Measurements from ENCODE around the gene PDE6D.
"Not testable (repeated sequence)": the region's sequence is repeated elsewhere in the genome, so short reads cannot be mapped to it uniquely, and the experiment has no call there.

Gene PDE6D

DNA sequence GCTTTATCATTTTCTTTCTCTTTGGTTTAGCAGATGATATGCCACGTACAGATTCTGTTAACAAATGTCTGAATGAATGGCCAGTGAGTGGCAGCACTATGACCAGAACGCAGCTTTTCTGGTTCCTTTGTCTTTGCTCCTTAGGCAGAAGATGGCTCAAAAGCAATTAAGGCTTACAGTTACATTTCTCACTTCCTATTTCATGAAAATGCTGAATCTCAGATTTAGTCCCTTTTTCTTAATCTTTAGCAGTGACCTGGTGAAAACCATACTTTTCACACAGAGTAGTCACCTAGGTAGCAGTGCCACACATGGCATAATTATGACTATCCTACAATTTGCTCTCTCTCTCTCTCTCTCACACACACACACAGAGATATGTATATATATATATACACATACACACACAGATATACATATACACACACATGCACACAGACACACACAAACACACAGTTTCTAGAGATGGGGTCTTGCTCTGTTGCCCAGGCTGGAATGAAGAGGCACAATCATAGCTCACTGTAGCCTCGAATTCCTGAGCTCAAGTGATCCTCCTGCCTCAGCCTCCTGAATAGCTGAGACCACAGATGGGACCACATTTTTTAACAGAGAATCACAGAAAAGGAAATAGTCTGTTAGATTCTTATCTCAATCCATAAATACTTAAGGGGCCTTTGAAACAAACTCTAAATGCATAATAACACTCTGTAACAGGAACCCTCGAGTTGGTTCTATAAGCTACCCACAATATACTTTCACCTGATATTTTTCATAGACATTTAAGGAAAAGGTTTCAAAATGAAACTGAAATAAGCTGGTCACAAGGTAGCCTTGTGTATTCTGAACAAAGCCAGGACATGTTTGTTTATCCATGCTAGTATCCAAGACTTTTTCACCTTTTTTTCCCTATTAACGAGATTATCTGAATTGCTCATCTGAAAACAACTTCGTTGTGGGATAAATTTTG, 11.6 kb downstream of the PDE6D start:
- DNase-seq, result no peak

DNA sequence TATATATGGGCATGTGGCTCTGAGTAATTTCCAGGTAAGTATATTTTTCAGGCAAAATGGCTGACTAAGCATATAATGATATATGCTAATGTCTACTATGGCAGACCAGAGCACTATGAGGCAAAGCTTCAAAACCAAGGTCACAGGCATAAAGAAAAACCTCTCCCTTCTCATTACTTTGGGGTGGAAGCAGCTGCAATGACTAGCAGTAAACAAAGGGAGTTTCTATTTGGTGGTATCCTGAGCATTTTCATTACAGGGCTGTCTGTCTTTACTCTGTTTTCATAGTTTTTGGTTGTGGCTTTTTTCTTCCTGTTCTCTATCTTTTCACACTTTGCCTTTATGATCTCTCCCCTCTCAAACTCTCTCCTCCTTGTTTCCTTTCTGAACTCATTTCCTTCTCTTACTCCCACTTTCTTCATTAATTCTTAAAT, 15.6 kb downstream of the PDE6D start:
- DNase-seq, result no peak

DNA sequence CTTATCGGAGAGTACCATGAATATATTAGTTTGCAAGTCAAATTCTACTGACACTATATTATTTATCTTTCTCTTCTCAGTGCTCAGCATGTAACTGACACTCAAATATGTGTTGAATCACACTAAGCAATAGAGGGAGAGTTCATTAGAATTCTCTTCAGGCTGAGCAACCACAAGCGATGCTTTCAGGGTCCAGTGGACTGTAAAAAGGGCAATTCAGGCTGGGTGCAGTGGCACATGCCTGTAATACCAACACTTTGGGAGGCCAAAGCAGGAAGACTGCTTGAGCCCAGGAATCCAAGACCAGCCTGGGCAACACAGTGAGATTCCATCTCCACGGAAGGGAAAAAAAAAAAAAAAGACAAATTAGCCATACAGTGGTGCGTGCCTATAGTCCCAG, 16.3 kb downstream of the PDE6D start:
- no peak for DNase-seq

DNA sequence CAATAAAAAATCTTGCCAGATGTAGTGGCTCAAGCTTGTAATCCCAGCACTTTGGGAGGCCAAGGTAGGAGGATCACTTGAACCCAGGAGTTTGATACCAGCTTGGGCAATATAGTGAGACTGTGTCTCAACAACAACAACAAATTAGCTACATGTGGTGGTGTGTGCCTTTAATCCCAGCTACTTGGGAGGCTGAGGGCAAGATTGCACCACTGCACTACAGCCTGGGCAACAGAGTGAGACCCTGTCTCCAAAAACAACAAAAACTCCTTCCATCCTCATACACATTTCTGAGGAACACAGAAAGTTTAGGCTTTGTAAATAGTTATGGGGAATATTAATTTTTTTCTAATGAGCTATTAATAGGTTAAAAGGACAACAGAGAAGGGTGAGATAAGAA, 17.0 kb downstream of the PDE6D start:
- DNase-seq, result no peak

DNA sequence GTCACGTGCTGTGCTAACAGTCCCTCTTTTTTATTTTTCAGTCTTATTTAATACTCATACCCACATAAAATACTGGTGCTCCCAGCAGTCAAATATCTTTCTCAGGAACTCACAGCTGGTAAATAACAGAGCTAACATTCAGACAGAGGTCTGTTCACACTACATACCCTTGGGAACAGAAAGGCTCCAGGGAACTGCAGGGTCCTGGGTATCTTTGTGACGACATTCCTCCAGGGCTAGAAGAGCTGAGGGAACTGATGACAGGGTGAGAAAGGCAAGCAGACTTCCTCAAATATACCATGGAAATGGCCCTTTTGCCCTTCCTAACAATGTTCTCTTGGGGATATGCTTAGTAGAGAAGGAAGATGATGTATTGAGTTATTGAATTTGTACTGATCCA, 19.3 kb downstream of the PDE6D start:
- DNase-seq, result no peak

DNA sequence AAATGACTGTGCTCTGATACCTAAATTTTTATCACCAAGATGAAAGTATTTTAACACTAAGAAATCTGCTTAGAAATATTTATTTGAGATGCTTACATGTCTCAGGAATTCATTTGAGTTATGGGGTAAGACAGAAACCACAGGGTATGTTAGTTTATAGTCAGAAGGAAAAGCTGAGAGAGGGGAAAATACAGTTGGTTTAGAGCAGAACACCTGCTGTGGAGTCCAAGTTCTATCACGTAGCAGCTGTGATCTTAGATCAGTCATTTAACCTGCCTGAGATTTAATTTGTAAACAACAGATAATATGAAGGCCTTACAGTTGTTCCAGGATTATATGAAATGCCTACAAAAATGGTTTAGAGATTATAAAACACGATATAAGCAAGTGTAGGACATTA, 29.0 kb downstream of the PDE6D start:
- no peak for DNase-seq

DNA sequence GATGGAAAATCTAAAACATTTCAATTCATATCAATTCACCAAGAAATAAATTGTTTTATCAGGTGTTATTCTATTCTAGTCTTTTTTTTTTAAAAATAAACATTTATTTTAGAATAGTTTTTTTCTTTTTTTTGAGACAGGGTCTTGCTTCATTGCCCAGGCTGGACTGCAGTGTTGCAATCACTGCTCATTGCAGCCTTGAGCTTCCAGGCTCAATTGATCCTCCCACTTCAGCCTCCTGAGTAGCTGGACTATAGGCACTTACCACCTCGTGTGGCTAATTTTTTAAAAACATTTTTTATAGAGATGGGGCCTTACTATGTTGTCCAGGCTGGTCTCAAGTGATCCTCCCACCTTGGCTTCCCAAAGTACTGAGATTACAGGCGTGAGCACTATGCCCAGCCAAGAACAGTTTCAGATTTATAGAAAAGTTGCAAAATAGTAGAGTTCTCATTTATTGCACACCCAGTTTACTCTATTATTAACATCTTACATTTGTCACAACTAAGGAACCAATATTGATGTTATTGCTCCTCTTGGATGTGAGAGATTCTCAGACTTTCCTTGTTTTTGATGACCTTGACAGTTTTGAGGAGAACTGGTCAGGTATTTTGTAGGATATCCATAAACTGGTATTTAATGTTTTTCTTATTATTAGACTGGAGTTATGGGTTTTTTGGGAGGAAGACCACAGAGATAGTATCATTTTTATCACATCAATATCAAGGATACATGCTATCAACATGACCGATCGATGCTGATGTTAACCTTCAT, 29.9 kb downstream of the PDE6D start:
- no peak for DNase-seq

DNA sequence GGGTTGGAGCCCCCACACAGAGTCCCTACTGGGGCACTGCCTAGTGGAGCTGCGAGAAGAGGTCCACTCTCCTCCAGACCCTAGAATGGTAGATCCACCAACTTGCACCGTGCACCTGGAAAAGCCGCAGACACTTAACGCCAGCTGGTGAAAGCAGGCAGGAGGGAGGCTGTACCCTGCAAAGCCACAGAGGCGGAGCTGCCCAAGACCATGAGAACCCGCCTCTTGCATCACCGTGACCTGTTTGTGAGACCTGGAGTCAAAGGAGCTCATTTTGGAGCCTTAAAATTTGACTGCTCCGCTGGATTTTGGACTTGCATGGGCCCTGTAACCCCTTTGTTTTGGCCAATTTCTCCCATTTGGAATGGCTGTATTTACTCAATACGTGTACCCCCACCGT, 32.1 kb downstream of the PDE6D start:
- DNase-seq, result not testable (repeated sequence)

DNA sequence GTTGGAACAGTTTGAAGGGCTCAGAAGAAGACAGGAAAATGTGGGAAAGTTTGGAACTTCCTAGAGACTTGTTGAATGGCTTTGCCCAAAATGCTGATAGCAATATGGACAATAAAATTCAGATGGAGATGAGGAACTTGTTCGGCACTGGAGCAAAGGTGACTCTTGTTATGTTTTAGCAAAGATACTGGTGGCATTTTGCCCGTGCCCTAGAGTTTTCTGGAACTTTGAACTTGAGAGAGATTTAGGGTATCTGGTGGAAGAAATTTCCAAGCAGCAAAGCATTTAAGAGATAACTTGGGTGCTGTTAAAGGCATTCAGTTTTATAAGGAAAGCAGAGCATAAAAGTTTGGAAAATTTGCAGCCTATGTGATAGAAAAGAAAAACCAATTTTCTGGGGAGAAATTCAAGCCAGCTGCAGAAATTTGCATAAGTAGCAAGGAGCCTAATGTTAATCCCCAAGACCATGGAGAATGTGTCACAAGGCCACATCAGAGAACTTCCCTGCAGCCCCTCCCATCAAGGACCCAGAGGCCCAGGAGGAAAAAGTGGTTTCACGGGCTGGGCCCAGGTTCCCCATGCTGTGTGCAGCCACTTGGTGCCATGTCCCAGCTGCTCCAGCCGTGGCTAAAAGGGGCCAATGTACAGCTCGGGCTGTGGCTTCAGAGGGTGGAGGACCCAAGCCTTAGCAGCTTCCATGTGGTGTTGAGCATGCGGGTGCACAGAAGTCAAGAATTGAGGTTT, 32.8 kb downstream of the PDE6D start:
- not testable (repeated sequence) for DNase-seq

DNA sequence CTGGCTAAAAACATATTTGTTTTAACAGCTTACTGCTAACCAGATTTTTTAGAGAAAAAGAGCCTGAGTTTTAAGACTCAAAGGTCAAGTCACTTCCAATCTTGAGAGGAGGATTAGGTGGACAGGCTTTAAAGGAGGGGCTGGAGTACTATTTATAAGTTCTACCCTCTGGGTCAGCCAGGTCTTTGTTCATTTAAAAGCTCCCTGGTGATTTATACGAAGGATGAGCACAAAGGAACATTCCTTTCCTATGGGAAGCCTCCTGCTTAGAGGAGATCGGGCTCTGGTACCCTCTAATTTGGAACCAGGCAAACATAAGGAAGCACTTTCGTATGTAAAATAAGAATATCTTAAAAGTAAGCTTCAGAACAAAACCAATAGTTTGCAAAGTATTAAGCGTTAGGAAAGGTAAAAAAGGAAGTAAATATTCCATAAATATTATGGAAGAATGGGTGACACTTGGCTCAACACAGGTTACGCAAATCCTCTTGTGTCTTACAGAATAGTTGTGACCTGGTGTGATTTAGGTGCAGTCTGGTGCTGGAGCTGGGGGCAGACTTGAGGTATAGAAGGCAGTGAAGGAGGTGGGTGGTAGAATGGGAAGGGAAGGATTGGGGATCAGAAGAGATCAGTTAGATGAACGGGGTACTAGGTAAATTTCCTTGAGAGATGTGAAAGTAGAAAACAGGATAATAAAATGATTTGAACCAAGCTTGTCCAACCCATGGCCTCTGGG, 35.6 kb downstream of the PDE6D start:
- DNase-seq, result no peak

DNA sequence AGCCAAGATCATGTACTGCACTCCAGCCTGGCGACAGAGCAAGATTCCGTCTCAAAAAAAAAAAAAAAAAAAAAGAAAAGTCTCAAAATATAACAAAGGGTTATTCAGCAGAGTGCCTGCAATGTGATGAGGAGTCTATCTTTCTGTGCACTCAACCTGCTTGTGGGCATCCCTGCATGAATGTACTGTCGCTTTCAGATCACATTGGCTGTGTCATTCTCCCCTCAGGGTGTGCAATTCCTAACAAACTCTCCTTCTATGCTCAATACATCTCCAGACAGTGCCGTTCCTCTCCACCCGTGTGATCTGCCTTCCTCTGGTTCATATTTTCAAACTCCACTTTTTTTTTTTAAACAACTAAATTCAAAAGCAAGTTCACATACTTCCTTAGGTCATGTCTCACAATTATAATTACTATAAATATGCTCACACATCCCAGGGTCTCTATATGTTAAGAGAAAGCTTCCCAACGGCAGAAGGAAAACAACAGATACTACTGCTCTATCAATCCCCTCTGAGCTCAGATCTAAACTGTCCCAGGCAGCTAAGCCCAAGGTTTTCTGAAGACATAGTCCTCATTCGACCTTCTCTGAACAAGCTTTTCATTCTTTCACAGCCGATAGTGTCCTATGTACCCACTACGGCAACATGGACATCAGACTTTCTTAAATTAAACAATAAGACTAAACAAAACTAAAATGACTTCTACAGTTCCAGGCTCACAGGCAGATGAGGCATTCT, 37.5 kb downstream of the PDE6D start:
- no peak for DNase-seq

DNA sequence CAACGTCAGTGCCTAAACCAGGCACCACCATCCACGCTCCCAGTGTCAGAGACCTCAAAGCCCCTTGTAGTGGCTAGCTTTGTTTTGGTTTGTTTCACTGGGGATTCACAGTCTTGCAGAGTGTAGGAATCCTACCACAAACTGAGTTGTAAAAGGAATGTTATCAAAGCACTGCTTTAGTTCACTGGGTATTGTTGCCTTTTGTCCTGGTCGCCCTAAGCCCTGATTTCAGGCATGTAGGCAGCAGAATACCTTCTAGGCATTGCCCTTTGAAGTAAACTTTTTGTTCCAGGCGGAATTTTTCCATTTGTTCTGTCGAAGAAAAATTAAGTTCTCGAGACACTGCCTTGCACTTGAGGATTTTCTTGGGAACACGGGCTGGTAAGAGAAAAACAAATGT, 43.3 kb downstream of the PDE6D start:
- no peak for DNase-seq

DNA sequence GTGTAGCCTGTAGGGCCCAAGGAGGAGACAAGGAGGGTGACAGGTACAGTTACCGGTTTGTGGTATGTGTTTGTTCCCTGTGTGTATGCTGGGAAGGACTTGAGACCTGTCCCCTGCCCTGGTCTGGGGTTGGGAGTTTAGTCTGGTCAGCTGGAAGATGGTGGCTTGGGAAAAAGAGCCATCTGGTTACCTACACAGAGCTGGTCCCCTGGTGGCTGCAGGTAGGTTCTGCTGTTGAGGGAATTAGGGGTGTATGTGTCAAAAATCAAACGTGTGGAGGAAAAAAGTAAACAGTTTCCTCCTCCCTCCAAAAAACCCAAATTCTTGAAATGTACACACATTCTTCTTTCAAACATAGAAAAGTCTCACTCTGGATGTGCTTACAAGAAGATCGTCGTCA, 48.5 kb downstream of the PDE6D start:
- no peak for DNase-seq

DNA sequence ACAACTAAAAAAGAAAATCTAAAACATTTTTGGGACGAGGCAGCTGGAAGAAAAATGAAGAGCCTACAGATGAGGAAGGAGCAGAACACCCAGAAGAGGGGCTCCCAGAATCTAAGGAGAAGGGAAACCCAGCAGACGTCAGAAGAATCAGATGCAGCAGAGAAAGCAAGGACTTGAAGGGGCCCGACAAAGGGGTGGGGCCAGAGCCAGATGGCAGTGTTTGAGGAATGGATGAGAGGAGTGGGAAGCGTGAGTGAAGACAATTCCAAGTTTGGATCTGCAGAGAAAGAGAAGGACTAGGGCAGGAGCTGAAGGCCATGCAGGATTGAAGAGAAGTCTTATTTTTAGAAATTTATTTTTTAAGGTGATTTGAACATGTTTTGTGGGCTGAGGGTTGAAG, 53.5 kb downstream of the PDE6D start:
- DNase-seq, result no peak

DNA sequence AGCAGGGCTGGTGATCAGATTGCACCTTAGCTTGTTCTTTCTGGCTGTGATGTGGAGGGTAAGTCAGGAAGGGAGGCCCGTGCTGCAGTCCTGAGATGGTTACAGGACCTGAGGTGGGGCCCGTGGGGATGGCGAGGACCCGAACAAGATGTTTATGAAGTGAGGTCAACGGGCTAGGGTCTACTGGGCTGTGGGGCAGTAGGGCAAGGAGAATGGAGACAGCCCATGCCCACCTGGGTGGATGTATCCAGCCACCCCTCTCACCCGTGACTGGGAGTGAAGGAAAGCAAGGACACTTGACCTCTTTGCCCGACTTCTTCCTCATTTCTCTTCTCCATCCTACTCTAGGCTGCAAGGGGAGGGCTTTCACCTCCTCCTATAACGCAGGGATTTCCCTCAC, 54.8 kb downstream of the PDE6D start:
- DNase-seq, result no peak

DNA sequence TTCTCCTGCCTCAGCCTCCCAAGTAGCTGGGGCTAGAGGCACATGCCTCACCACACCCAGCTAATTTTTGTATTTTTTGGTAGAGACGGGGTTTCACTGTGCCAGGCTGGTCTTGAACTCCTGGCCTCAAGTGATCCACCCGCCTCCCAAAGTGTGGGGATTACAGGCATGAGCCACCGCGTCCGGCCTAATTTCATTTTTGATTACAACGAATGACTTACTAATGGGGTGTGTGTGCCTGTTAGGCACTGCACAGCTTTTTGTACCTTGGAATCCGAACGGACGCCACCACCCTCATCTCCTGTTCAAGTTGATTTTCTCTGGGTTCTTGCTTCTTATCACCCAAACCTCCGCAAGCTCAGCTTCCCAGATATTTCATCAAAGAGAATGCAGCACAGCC, 55.6 kb downstream of the PDE6D start:
- no peak for DNase-seq

DNA sequence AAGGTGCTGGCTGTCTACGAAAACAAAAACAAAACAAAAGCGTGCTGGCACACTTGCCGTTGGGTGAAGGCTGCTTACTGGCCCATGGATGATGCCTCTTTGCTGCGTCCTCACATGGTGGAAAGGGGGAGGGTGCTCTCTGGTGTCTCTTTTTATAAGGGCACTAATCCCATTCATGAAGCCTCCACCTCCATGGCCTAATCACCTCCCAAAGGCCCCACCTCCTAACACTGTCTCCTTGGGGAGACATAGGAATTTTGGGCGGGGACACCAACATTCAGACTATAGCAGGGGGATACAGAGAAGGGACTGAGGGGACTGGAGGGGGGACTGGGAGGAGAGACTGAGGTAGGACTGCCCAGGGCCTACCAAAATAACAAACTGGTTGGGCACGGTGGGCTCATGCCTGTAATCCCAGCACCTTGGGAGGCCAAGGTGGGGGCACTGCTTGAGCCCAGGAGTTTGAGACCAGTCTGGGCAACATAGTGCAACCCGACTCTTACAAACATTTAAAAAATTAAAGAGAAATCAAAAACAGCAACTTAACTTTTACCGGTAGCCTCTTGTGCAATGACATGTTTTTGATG, 58.3 kb downstream of the PDE6D start:
- no peak for DNase-seq

DNA sequence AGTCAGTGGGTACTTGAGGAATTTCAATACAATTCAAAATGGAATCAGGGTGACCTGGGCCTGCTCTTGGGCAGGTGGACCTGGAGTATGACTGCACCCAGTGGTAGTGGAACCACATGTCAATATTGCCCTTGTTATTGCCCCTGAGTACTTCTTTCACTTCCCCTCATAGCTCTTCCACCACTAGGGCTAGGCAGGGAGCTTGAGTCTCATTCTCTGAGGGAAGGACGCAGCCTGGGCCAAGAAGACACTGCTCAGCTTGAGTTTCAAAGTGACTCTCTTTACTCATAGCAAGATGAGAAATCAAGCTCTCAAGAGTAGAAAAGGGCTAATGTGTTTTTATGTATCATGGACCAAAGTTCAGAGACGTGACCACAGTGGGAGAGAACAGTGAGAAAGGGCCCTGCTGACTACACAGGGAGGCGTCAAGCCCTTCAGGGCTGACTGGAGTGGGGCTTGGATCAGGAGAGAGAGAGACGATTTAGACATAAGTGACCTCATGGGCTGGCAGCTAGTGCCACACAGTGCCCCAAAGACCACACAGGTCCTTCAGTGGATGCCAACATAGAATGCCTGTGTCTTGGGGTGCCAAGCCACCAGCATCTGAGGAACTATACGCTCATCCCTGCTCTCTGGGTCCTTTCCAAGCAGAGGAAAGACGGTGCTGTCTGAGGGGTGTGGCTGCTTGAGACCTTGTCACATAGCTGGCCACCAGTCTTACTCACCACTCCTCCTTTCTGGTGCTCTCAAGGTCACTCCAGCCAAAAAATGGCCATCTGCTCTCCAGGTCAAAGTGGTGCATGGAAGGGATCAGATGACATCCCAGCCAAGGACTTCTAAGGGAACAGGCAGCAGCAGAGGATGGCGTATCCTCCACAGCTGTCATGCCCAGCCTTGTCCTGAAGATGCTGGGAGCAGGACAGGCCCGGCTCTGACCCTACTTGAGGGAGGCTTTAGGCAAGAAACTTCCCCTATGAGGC, 59.8 kb downstream of the PDE6D start:
- no peak for DNase-seq

DNA sequence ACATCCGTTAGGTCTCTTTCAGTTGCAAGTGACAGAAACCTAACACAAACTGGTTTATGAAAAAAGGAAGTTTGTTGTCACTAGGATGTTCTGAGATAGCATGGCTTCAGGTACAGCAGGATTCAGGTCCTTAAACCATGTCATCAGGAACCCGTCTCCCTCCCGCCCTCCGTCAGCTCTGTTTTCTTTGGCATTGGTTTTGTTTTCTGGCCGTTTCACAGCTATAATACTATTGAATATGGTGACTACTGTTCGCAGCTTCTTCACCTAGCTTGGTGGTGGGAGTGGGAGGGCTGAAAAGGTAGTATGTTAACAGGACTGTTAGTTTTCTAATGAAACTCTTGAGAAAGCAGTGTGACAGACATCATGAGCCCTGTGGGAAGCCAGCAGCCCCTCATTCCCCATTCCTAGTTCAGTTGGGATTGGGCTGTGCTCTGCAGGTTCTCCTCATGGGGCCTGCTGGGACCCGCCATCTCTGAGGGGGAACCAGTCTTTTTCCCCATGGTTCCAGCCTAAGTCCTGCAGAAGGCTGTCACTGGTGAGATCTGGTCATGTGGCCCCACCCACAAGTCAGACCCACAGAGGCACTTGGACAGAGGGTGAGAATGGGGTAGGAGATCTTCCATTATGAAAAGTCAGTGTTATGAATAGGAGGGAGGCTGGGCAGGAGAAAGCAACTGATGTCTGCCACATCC, 60.6 kb downstream of the PDE6D start:
- DNase-seq, result no peak

DNA sequence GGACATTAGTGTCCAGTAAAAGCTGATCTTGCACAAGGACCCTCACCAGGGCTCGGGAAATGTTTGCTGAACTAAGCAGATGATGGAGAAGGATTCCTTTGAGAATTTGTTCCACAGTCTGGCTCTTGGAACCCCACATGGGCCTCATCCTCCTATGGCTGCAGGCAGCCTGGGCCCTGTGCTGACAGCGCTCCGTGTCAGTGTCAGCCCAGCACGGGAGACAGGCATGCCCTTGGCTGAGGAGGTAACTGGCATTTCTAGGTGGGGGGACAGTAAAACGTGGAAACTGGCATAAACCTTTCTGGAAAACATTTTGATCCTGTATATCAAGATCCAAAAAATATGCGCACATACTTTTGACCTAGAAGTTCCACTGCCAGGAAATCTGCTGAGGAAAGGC, 62.3 kb downstream of the PDE6D start:
- no peak for DNase-seq

All from activated naive CD4-positive, alpha-beta T cell (primary cell).